Coronary artery (tissue), 2 donors: Measurements from ENCODE around the gene NRAP.

Experiments used
- DNase-seq: peaks from one replicate; pipeline ENCODE4 v3.0.0-alpha.2; 2017; ENCODE audit warnings: low spot score
- H3K27ac ChIP-seq, 2 donors: fragments of 200-600 bp; sonication (generic); one replicate each; pipeline ENCODE4 v1.5.1; 2016 to 2019
- H3K4me3 ChIP-seq: fragments of 200-600 bp; sonication (generic); 2 replicates; pipeline ENCODE4 v1.5.1; 2016; ENCODE audit warnings: mild to moderate bottlenecking, moderate library complexity
- TF ChIP-seq, protein P1 (sequence below): fragments of 200-600 bp; sonication (generic); IDR thresholded peaks from one replicate; pipeline ENCODE4 v1.5.1; 2019; ENCODE audit warnings: antibody characterized with exemption

Gene NRAP

DNA sequence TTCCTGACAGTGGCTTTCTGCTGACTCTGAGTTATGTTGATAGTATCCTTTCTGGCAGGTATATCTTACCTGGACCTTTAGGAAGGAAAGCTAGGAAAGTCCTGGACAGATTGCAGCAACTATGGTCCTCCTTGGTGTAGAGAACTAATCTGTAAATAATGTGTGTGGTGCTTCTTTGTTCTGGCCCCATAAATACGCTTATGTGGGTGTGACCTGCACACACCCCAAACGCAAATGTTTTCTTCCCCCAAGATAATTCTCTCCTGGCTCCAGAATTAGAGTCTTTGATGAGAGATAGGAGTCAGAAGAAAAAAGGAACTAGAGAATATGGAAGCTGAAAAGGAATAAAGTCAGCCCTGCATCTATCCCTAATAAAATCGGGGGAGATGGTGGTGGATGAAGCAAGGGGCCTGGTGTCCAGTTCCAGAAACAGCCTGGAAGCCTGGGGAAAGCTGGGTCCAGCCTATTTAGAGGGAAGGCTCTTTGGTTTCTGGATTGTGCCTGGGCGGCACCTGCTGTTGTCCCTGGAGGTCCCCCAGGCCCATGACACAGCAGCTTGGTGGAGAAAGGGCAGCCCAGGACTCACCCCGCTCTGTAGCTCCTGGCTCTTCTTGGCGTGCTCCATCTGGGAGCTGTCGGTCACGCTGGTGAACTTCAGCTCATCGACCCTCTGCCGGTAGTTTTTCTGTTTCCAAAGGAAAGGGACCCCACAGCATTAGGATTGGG is 38.2 kb downstream of the NRAP start:
- H3K4me3 ChIP-seq, result no peak overlapping the region
- DNase-seq, result no peak
- H3K27ac ChIP-seq, result no peak overlapping the region
- TF ChIP-seq, protein P1, sequence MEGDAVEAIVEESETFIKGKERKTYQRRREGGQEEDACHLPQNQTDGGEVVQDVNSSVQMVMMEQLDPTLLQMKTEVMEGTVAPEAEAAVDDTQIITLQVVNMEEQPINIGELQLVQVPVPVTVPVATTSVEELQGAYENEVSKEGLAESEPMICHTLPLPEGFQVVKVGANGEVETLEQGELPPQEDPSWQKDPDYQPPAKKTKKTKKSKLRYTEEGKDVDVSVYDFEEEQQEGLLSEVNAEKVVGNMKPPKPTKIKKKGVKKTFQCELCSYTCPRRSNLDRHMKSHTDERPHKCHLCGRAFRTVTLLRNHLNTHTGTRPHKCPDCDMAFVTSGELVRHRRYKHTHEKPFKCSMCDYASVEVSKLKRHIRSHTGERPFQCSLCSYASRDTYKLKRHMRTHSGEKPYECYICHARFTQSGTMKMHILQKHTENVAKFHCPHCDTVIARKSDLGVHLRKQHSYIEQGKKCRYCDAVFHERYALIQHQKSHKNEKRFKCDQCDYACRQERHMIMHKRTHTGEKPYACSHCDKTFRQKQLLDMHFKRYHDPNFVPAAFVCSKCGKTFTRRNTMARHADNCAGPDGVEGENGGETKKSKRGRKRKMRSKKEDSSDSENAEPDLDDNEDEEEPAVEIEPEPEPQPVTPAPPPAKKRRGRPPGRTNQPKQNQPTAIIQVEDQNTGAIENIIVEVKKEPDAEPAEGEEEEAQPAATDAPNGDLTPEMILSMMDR, result no peak

DNA sequence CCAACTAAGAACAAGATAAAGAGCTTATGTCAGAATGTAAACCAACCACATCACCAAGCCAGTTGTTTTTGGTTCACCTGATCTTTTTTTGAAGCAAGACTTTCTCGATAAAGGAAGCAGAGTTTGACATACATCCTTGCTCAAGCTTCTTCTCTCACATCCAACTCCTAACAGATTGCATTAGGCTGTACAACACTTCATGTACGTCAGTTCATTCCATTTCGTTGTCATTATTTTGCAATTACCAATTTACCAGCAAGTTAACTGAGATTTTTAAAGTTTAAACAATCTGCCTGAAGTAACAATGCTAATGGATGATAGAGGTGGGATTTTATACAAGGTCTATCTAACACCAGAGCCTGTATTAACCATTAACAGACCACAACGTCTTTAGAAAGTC is 41.0 kb downstream of the NRAP start:
- no peak overlapping the region for H3K27ac ChIP-seq
- H3K4me3 ChIP-seq, result no peak overlapping the region
- DNase-seq, result no peak
- TF ChIP-seq, protein P1, result no peak

DNA sequence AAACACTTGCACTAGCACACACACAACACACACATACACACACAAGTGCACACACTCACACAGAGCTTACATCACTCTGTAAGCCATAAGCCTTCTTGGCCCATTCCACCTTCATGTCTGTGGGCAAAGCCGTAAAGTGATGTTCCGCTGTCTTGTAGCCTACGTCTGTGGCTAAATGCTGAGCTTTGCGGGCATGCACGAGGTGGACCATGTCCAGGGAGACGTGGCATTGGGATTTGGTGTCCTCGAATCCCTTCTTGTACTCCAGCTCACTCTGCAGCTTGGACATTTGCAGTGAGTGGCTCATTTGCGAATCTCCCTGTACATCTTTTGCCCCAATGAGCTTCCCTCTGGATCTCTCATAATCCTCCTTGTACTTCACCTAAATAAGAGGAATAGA is 42.0 kb downstream of the NRAP start:
- no peak overlapping the region for H3K27ac ChIP-seq
- H3K4me3 ChIP-seq, result no peak overlapping the region
- TF ChIP-seq, protein P1, result no peak
- no peak for DNase-seq

DNA sequence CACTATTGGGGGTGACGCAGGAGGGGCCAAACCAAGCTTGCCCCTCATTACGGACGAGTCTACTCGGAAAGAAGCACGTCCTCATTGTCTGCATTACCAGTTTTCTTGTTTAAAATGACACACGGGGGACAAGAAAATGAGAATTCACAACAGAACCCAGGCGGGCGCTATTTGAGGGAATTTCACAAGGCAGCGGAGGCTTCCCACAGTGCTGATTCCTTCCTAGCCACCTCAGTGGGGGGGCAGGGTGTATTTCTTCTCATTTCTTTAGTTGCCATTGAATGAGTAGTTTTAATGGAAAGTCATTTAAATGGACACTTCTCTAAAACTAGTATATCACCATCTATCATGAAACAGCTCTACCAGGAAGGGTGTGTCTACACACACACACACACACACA is 42.9 kb downstream of the NRAP start:
- Histone ChIP-seq H3K4me3 (no peak overlapping the region), H3K27ac (no peak overlapping the region)
- no peak for DNase-seq
- TF ChIP-seq, protein P1, result no peak

DNA sequence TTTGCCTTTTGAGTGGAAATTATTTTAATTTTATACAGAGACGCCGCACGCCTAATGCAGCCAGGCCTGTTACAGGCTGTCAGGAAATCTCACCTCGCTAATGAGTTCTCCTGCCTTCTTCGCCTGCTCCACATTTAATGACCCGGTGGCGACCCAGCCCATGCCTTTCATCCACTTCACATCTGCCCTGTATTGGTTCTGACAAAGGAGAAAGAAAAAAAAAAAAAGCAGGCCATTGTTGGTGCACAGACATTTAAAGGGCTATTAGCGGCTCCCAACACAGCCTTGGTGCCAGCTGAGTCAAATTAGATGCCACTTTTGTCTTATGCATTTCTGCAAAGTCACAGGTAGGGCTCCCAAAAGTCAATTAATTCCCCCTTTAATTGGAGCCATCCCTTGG is 43.3 kb downstream of the NRAP start:
- no peak overlapping the region for H3K4me3 ChIP-seq
- DNase-seq, result no peak
- TF ChIP-seq, protein P1, result no peak
- no peak overlapping the region for H3K27ac ChIP-seq

DNA sequence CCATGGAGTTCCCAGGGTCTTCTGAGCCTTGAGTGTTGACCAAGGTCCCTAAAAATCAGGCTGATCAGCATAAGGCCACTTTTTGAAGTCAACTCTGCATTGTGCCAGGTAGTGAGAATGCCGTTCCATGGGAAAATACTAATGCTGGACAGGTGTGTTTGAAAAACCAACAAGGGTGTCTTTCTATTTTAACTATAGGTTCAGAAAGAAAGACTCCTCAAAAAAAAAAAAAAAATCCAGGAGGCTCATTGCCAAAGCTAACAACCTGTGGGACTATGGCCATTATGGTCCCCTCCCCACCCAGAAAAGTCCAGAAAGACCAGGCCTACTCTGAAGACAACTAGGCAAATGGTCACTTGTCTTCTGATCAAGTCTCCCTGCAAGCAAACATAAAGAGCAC is 44.4 kb downstream of the NRAP start:
- H3K27ac ChIP-seq, result no peak overlapping the region
- TF ChIP-seq, protein P1, result no peak
- DNase-seq, result no peak
- H3K4me3 ChIP-seq, result no peak overlapping the region

DNA sequence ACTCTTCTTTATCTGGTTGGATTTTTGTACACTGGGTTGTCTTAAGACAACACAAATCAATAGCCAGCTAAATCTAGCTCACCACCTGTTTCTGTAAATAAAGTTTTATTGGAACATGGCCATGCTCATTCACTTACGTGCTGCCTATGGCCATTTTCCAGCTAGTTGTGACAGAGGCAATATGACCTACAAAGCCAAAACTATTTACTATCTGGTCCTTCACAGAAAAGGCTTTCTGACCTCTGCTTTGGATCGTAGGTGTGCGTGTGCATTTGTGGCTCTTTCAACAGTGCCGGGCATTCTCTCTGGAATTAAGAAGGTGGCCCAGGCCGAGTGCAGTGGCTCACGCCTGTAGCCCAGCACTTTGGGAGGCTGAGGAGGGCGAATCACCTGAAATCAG is 45.5 kb downstream of the NRAP start:
- H3K27ac ChIP-seq, result no peak overlapping the region
- no peak overlapping the region for H3K4me3 ChIP-seq
- TF ChIP-seq, protein P1, result no peak
- no peak for DNase-seq
